ENCODE measurements around the gene ASPDH.
"Not testable (repeated sequence)": the region's sequence is repeated elsewhere in the genome, so short reads cannot be mapped to it uniquely, and the experiment has no call there.

Gene ASPDH

GRCh38 chr19:50477751-50478515 lies 35.8 kb downstream of the ASPDH start:
- no peak for DNase-seq (ENCODE audit: low read depth)

- DNase-seq (ENCODE audit: low read depth): no peak
Measured at GRCh38 chr19:50476907-50477238, 36.8 kb downstream of the ASPDH start.

GRCh38 chr19:50476224-50476906 lies 37.3 kb downstream of the ASPDH start, which contains the start of the genes EMC10 and GARIN5A:
Gene EMC10, plus strand, starts transcription at chr19:50476507. Its CDS starts 38 bp downstream, at chr19:50476545.
Gene GARIN5A, minus strand, starts transcription at chr19:50476848. Its CDS starts 460 bp downstream, at chr19:50476388.
- DNase-seq (ENCODE audit: low read depth): peak; percentile 89

GRCh38 chr19:50475736-50476223 lies 37.9 kb downstream of the ASPDH start:
- no peak for DNase-seq (ENCODE audit: low read depth)

- no peak for DNase-seq (ENCODE audit: low read depth)
Measured at GRCh38 chr19:50475101-50475568, 38.6 kb downstream of the ASPDH start.

- not testable (repeated sequence) for DNase-seq (ENCODE audit: low read depth)
Measured at GRCh38 chr19:50473336-50473735, 40.4 kb downstream of the ASPDH start.

GRCh38 chr19:50468818-50469217 lies 44.9 kb downstream of the ASPDH start:
- no peak for DNase-seq (ENCODE audit: low read depth)

- no peak for DNase-seq (ENCODE audit: low read depth)
Measured at GRCh38 chr19:50467566-50467965, 46.1 kb downstream of the ASPDH start.

GRCh38 chr19:50466706-50467039 lies 47.0 kb downstream of the ASPDH start:
- no peak for DNase-seq (ENCODE audit: low read depth)

- no peak for DNase-seq (ENCODE audit: low read depth)
Measured at GRCh38 chr19:50465986-50466705, 47.6 kb downstream of the ASPDH start.

GRCh38 chr19:50465000-50465399 lies 48.7 kb downstream of the ASPDH start:
- DNase-seq (ENCODE audit: low read depth): no peak

GRCh38 chr19:50464348-50464747 lies 49.4 kb downstream of the ASPDH start:
- no peak for DNase-seq (ENCODE audit: low read depth)

- no peak for DNase-seq (ENCODE audit: low read depth)
Measured at GRCh38 chr19:50462970-50463369, 50.7 kb downstream of the ASPDH start.

Data from activated T-helper 1 cell treated with Interleukin-2 at 50 U/mL for 16 hours (primary cell).